Right atrium auricular region (tissue), 2 donors: ENCODE data around the gene GDNF. TPM values are rescaled to one million over a fixed set of nuclear protein-coding genes. Genes with fewer than 3 reads are reported as not detected.

Experiments used
- DNase-seq: peaks from one replicate; pipeline ENCODE4 v3.0.0-alpha.2; 2019; ENCODE audit warnings: low spot score
- H3K27ac ChIP-seq, 2 donors: fragments of 200-600 bp; sonication (generic); 1 replicate in 1 of 2; 2 replicates in 1 of 2; pipeline ENCODE4 v1.5.1; 2016 to 2019
- H3K27me3 ChIP-seq, 2 donors: fragments of 200-600 bp; sonication (generic); one replicate each; pipeline versions ENCODE4 v1.5.1 to v1.6.0; 2017 to 2019
- H3K36me3 ChIP-seq: fragments of 200-600 bp; sonication (generic); one replicate; pipeline ENCODE4 v1.5.1; 2016
- H3K4me1 ChIP-seq, 2 donors: fragments of 200-600 bp; sonication (generic); one replicate each; pipeline versions ENCODE4 v1.5.1 to v1.6.0; 2017 to 2019
- H3K4me3 ChIP-seq, 2 donors: fragments of 200-600 bp; sonication (generic); 1 replicate in 1 of 2; 2 replicates in 1 of 2; pipeline ENCODE4 v1.5.1; 2017 to 2019; ENCODE audit warnings: mild to moderate bottlenecking in 1 of 2, moderate library complexity in 1 of 2
- H3K9me3 ChIP-seq, 2 donors: fragments of 200-600 bp; sonication (generic); one replicate each; pipeline ENCODE4 v1.5.1; 2019
- CTCF ChIP-seq, 2 donors: fragments of 200-600 bp; sonication (generic); IDR thresholded peaks; one replicate each; pipeline ENCODE4 v1.5.1; 2019; ENCODE audit warnings: antibody characterized with exemption in 2 of 2
- total RNA-seq, 2 donors: library from RNA; depleted of rRNA; stranded (reverse); fragments of >200 nt; gene quantifications; one replicate each; pipeline ENCODE4 v1.1.0, GENCODE V29; 2016

Gene GDNF
- total RNA-seq, 2 donors from 2014 or later = 0.19 to 0.31 TPM

DNA sequence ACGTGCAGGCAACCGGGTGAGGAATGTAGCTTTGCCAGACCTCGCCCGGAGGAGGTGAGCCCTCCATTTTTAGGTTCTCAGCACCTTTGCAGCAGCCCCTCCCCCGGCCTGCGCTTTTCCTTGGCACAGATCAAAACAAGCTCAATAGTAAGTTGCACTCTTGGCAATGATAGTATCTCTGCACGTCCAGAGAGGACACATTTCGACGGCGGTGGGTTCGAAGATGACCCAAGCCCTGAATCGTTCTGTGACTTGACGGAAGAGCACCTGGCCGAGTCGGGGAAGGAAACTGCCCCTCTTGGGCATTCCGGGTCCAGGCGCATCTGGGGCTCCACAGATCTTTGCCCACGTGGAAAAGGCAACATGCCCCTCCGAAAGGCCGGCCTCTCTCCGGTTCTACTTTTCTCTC lies 904 bp downstream of the GDNF start:
- H3K4me3 ChIP-seq = peak overlapping the region; percentile 42 to 57
- no peaks in the 10 kb centered on the region for H3K9me3 ChIP-seq
- no peak for TF ChIP-seq CTCF (IDR thresholded peaks at IDR 0.05)
- H3K27me3 ChIP-seq = peaks cover 0 to 14% of the 10 kb centered on the region in 2 donors
- peaks cover 0 to 52% of the 10 kb centered on the region in 2 donors for H3K4me1 ChIP-seq
- no peak for DNase-seq
- no peaks in the 10 kb centered on the region for H3K36me3 ChIP-seq
- H3K27ac ChIP-seq = peak overlapping the region; percentile 72 to 82

GRCh38 chr5:37838152-37838932 lies 1.5 kb downstream of the GDNF start:
- H3K27me3 ChIP-seq = peaks cover 0 to 14% of the 10 kb centered on the region in 2 donors
- H3K4me3 ChIP-seq = peak overlapping the region; percentile 32 to 57
- DNase-seq = no peak
- no peak for TF ChIP-seq CTCF (IDR thresholded peaks at IDR 0.05)
- H3K27ac ChIP-seq = no peak overlapping the region
- H3K36me3 ChIP-seq = no peaks in the 10 kb centered on the region
- peaks cover 0 to 52% of the 10 kb centered on the region in 2 donors for H3K4me1 ChIP-seq
- H3K9me3 ChIP-seq = no peaks in the 10 kb centered on the region

- Histone ChIP-seq H3K36me3 (no peaks in the 10 kb centered on the region), H3K4me1 (peaks cover 0 to 52% of the 10 kb centered on the region in 2 donors), H3K27ac (no peak overlapping the region), H3K4me3 (peak overlapping the region; percentile 32 to 57), H3K27me3 (peaks cover 0 to 14% of the 10 kb centered on the region in 2 donors), H3K9me3 (no peaks in the 10 kb centered on the region)
- DNase-seq = peak; percentile 85
- peak; percentile 74 to 90 for TF ChIP-seq CTCF (IDR thresholded peaks at IDR 0.05)
Observed at GRCh38 chr5:37837414-37838032, 2.3 kb downstream of the GDNF start.

DNA sequence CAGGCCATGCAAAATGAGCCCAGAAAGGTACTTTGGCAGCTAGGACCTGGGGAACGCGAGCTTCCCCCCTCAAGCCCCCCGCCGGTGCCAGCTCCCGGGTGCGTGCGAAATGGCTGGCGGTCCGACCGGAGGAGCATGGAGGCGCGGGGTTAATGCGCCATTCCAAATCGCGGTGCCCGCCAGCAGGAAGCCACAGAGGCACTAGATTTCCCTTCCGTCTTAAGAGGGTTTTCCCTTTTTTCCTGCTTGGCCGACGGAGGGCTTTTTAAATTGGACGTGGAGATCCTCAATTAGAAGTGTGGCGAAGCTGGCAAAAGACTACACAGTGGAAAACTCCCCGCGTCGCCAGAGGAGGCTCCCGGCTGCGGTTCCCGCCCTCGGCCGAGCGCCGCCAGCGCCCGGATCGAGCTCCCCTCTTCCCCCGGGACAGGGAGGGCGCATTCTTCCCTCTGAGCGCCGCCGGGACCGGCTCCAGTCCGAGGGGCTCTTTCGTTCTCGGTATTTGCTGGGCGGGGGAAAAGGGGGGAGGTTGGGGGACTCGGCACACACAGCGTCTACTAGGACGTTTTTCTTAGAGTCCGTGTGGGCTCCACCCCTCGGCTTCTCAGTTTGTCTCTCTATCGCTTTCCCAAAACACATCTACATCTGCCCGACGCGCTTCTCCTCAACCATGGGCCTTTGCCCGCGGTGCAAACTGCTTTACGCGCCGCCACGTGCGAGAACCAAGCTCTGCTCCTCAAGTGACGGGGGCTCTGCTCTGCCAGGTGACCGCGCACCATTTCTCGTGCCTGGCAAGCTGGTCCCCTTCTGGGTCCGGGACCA lies 3.0 kb downstream of the GDNF start:
- peak overlapping the region; percentile 32 to 57 for H3K4me3 ChIP-seq
- peaks cover 0 to 52% of the 10 kb centered on the region in 2 donors for H3K4me1 ChIP-seq
- TF ChIP-seq CTCF (IDR thresholded peaks at IDR 0.05) = no peak
- no peak overlapping the region for H3K27ac ChIP-seq
- H3K36me3 ChIP-seq = no peaks in the 10 kb centered on the region
- DNase-seq = no peak
- H3K9me3 ChIP-seq = no peaks in the 10 kb centered on the region
- peaks cover 0 to 14% of the 10 kb centered on the region in 2 donors for H3K27me3 ChIP-seq

DNA sequence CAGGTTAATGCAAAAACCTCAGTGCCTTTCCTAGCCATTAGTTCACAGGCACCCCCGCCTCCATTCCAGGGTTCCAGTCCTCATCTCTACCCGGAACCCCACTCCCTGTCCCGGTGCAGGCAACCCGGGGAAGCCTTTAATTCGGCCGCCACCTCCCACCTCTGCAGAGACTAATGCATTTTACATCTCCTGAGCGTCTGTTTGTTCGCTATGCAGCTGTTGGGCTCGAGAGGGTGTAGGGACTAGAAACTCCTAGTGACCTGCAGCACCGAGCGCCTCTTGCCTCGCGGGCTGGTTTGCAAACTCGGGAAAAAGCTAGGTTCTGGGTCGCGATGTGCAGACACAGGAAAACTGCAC lies 3.6 kb downstream of the GDNF start:
- Histone ChIP-seq H3K4me1 (peaks cover 0 to 52% of the 10 kb centered on the region in 2 donors), H3K27ac (no peak overlapping the region), H3K27me3 (peaks cover 0 to 14% of the 10 kb centered on the region in 2 donors), H3K36me3 (no peaks in the 10 kb centered on the region), H3K9me3 (no peaks in the 10 kb centered on the region), H3K4me3 (peak overlapping the region; percentile 32 to 57)
- no peak for DNase-seq
- no peak for TF ChIP-seq CTCF (IDR thresholded peaks at IDR 0.05)
